ENCODE results near the gene MRTFA.

DNA sequence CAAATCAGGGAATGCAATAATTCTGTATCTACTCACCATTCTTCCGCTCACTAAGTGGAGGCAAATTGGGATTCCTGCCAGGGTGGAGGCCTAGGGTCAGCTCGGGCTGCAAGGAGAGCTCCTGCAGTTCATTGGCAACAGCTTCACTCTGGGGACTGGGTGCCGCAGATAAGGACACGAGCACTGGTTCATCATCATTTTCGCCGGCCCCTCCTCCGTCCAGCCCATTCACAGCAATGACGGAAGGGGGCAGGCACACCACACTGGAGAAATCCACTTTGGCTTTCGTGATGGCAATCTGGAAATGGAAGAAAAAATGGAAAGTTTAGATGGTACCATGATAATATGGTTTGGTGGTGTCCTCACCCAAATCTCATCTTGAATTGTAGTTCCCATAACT, 84.4 kb downstream of the MRTFA start:
- TF ChIP-seq, protein P1, sequence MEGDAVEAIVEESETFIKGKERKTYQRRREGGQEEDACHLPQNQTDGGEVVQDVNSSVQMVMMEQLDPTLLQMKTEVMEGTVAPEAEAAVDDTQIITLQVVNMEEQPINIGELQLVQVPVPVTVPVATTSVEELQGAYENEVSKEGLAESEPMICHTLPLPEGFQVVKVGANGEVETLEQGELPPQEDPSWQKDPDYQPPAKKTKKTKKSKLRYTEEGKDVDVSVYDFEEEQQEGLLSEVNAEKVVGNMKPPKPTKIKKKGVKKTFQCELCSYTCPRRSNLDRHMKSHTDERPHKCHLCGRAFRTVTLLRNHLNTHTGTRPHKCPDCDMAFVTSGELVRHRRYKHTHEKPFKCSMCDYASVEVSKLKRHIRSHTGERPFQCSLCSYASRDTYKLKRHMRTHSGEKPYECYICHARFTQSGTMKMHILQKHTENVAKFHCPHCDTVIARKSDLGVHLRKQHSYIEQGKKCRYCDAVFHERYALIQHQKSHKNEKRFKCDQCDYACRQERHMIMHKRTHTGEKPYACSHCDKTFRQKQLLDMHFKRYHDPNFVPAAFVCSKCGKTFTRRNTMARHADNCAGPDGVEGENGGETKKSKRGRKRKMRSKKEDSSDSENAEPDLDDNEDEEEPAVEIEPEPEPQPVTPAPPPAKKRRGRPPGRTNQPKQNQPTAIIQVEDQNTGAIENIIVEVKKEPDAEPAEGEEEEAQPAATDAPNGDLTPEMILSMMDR (IDR thresholded peaks at IDR 0.05) = no peak
- TF ChIP-seq POLR2A (IDR thresholded peaks at IDR 0.05) = no peak
